ENCODE measurements around the gene ZSCAN21. TPM values are rescaled to one million over a fixed set of nuclear protein-coding genes. Genes with fewer than 3 reads are reported as not detected.

Gene ZSCAN21
- total and polyA plus RNA-seq, 12 donors, result 10.0 to 22.7 (median 13.6) TPM

GRCh38 chr7:100077205-100077604, 27.6 kb downstream of the ZSCAN21 start:
- Histone ChIP-seq H3K4me3 (no peak overlapping the region), H3K27me3 (no peaks in the 10 kb centered on the region), H3K4me1 (replicated peaks in 1 of 2) (peaks cover 13 to 20% of the 10 kb centered on the region in 2 donors), H3K27ac (no peak overlapping the region), H3K36me3 (replicated peaks in 1 of 2) (peaks cover 0 to 60% of the 10 kb centered on the region in 2 donors), H3K9me3 (replicated peaks in 1 of 3) (peaks cover 0 to 3% (median 0%) of the 10 kb centered on the region in 3 donors)
- intact Hi-C loops (cut with DNase I), result no loop called here
- no peak for DNase-seq
- WGBS, 4 donors, result 69 to 84% (median 78%) methylated on average over 4 of the region's 4 CpGs
- TF ChIP-seq CTCF (IDR thresholded peaks at IDR 0.05) (no peak), POLR2A (IDR thresholded peaks at IDR 0.05) (no peak)

GRCh38 chr7:100079024-100079560, 29.5 kb downstream of the ZSCAN21 start:
- peaks cover 16 to 26% of the 10 kb centered on the region in 2 donors for H3K4me1 ChIP-seq (replicated peaks in 1 of 2)
- no peak for TF ChIP-seq POLR2A (IDR thresholded peaks at IDR 0.05)
- TF ChIP-seq CTCF (IDR thresholded peaks at IDR 0.05), result no peak
- intact Hi-C loops (cut with DNase I), result no loop called here
- 71 to 80% (median 75%) methylated on average over 6 to 7 of the region's 7 CpGs for WGBS, 4 donors
- no peak overlapping the region for H3K27ac ChIP-seq
- DNase-seq, result no peak
- H3K9me3 ChIP-seq (replicated peaks in 1 of 3), result no peaks in the 10 kb centered on the region
- H3K27me3 ChIP-seq, result no peaks in the 10 kb centered on the region
- H3K36me3 ChIP-seq (replicated peaks in 1 of 2), result peaks cover 0 to 41% of the 10 kb centered on the region in 2 donors
- H3K4me3 ChIP-seq, result no peak overlapping the region

GRCh38 chr7:100080907-100081534, 31.4 kb downstream of the ZSCAN21 start:
- Histone ChIP-seq H3K4me1 (replicated peaks in 1 of 2) (peaks cover 16 to 26% of the 10 kb centered on the region in 2 donors), H3K27me3 (no peaks in the 10 kb centered on the region), H3K27ac (peak overlapping the region in 4 of 5 donors; percentile 66 to 94 (median 78)), H3K9me3 (replicated peaks in 1 of 3) (no peaks in the 10 kb centered on the region), H3K4me3 (peak overlapping the region; percentile 58 to 94 (median 70)), H3K36me3 (replicated peaks in 1 of 2) (peaks cover 0 to 22% of the 10 kb centered on the region in 2 donors)
- WGBS, 4 donors, result 1 to 3% (median 1%) methylated on average over 10 to 34 of the region's 34 CpGs
- peak in 1 of 7 donors; percentile 37 for DNase-seq
- intact Hi-C loops (cut with DNase I), result no loop called here
- TF ChIP-seq POLR2A (IDR thresholded peaks at IDR 0.05) (no peak), CTCF (IDR thresholded peaks at IDR 0.05) (no peak)

- peak within 1 kb of the TSS; percentile 58 to 94 (median 70) for H3K4me3 ChIP-seq
- 1 to 2% (median 1%) methylated on average over 32 to 55 of the region's 55 CpGs for WGBS, 4 donors
- TF ChIP-seq POLR2A (IDR thresholded peaks at IDR 0.05), result peak in 1 of 2 donors; percentile 80
- peak; percentile 80 to 98 (median 93) for TF ChIP-seq CTCF (IDR thresholded peaks at IDR 0.05)
- H3K4me1 ChIP-seq (replicated peaks in 1 of 2), result peaks cover 16 to 26% of the 10 kb centered on the region in 2 donors
- H3K27me3 ChIP-seq, result no peaks in the 10 kb centered on the region
- H3K27ac ChIP-seq, result peak within 1 kb of the TSS; percentile 30 to 94 (median 78)
- DNase-seq, result peak; percentile 98 to 99 (median 99)
- no peaks in the 10 kb centered on the region for H3K9me3 ChIP-seq (replicated peaks in 1 of 3)
- intact Hi-C loops (cut with DNase I), result no loop called here
- peaks cover 0 to 16% of the 10 kb centered on the region in 2 donors for H3K36me3 ChIP-seq (replicated peaks in 1 of 2)
Observed at GRCh38 chr7:100081535-100082102, 32.0 kb downstream of the ZSCAN21 start, which contains the start of gene ZNF3. Gene ZNF3 (minus strand): TSS chr7:100081723. CDS start chr7:100077357, 4,366 bp downstream.
